Activated CD8-positive, alpha-beta memory T cell treated with anti-CD3 and anti-CD28 coated beads, Interleukin-2, amount 50 U/mL, for 24 hours (primary cell): ENCODE data around the gene RUFY3.
A peak's percentile ranks its signal among the peaks of the same experiment; 100 is the strongest.
"Not testable (repeated sequence)": the region's sequence is repeated elsewhere in the genome, so short reads cannot be mapped to it uniquely, and the experiment has no call there.

Experiments
- DNase-seq: peaks from one replicate; pipeline ENCODE4 v3.0.0-alpha.2; 2020; ENCODE audit errors: extremely low read depth

RUFY3 gene, protein sequence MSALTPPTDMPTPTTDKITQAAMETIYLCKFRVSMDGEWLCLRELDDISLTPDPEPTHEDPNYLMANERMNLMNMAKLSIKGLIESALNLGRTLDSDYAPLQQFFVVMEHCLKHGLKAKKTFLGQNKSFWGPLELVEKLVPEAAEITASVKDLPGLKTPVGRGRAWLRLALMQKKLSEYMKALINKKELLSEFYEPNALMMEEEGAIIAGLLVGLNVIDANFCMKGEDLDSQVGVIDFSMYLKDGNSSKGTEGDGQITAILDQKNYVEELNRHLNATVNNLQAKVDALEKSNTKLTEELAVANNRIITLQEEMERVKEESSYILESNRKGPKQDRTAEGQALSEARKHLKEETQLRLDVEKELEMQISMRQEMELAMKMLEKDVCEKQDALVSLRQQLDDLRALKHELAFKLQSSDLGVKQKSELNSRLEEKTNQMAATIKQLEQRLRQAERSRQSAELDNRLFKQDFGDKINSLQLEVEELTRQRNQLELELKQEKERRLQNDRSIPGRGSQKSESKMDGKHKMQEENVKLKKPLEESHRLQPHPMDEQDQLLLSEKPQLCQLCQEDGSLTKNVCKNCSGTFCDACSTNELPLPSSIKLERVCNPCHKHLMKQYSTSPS

DNA sequence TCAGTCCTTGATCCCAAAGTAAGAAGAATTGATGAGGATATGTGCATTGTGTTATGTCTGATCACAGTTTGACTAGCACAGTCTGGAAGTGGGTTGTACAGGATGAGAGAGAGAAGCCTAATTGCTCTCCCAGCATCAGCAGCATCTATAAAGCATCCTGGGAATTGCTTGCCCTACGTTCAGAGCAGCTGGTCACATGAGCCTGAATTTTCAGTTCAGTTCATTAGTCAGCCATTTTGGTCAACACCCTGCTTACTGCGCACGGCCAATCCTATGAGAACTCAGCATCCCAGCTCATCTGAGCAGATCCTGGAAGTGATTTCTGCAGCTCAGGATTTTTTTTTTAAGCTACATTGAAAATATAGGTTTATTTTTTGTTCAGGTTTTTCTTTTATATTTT, at the start of gene RUFY3:
TSS of gene RUFY3 (plus strand) at position 218 of the 400 bp plus-strand sequence. CDS start 610 bp downstream, outside the sequence.
- DNase-seq, result no peak

DNA sequence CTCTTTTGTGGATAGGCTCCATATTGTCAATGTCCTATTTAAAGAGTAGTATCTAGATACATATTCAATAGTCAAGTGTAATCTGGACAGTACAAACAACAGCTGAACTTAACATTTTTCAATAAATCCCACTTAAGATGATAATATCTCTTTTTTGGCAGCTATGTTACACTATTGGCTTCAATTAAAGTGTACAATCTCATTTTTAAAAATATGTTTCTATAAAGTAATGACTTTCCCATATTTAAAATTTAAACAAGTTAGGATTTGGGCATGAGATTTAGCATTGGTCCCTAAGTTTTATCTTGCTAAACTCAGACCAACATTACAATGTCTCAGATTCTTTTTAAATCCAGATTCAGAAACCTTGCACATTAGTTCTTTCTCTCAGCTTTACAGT, 47.6 kb upstream of the RUFY3 start:
- no peak for DNase-seq

DNA sequence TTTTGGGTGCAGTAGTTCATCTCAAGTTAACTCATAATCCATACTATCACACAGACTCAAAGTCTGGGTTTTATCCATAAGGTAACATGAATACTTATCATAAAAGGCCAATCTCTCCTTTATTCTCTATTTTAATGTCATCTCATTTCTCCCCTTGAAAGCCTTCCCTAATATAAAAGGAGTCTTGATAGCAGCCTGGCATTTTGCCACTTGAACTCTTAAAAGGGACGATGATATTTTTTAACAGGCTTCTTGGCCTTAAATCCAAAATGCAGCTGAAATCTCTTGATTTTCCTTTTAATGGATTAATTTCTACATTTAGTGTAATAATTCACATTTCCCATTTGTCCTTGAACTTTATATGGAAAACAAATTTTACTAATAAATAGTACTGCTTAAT, 47.0 kb upstream of the RUFY3 start:
- no peak for DNase-seq

DNA sequence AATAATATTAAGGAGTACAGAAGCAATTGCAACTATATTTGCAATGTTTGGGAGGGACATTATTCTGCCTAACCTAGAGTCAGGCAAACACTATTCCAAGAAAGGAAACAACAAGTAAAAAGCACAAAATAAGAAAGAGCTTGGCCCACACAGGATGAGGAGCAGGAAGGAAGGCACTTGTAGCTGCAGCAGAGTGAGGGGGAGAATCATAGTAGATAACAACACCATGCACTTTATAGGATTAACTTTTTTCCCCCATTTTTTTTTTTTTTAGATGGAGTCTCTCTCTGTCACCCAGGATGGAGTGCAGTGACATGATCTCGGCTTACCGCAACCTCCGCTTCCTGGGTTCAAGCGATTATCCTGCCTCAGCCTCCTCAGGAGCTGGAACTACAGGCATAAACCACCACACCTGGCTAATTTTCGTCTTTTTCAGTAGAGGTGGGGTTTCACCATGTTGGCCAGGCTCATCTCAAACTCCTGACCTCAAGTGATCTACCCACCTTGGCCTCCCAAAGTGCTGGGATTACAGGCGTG, 45.1 kb upstream of the RUFY3 start:
- no peak for DNase-seq

DNA sequence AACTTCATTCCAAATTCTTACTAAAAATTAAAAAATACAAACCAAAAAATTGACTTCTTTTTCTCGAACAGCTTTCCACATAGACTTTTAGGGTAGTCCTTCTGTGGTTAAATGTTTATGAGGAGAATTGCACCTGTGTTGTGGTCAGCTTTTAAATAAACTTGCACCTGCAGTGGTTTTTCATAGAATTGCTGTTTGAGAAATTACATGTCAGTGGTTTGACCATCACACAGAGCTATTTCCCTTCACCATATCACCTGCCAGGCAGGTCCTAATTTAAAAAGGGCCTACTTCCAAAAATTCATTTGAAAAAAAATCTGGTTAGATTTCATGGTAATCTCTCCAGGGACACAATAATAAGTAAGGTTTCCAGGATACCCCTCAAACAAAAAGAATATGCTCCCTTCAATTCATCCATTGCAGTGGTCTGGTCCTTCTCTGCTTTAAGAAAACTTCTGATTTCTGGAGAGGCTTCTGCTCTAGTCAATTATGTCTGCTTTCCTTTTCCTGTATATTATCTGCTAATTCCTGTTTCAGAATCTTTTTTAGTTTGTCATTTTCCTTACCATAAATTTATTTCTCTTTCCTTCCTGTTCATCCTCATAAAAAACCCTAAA, 43.3 kb upstream of the RUFY3 start:
- DNase-seq, result no peak

DNA sequence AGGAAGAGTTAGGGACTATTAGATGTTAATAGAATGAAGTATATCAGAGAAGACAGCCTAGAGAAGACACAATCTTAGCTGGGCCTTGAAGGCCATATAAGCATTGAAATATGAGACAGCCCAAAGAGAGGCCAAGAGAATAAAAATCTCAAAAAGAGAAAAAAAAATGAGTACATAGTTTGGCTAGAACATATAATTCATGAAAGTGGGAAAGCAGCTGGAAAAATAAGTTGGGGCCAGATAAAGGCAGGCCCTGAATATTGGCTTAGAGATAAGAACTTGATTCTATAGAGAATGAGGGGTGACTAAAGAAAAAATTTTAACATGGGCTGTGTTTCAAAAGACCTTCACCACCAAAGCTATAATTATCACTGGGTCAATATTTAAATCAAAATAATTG, 40.8 kb upstream of the RUFY3 start:
- no peak for DNase-seq

DNA sequence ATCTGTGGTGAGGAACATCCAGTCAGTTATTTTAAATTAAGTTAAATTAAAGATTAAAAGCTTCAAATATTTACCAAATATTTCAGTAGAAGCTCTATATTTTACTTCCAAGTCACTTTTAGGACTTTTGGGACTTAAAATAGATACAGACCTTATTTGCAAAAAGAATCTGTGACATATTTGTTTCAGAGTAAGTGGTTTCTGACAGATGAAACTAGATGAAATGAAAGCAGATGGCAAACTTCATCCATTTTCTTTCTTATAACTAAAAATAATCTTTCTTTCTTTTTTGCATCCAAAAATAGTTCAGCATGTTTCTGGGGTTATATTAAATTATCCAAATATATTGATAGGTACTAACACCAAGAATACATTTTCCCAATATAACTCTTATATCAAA, 40.1 kb upstream of the RUFY3 start:
- no peak for DNase-seq

DNA sequence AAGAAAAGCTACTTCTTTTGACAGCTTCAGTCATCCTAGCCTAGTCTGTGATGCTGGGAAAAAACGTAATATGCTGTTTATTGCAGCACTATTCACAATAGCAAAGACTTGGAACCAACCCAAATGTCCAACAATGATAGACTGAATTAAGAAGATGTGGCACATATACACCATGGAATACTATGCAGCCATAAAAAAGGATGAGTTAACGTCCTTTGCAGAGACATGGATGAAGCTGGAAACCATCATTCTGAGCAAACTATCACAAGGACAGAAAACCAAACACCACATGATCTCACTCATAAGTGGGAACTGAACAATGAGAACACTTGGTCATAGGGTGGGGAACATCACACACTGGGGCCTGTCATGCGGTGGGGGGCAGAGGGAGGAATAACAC, 39.6 kb upstream of the RUFY3 start:
- DNase-seq, result not testable (repeated sequence)

DNA sequence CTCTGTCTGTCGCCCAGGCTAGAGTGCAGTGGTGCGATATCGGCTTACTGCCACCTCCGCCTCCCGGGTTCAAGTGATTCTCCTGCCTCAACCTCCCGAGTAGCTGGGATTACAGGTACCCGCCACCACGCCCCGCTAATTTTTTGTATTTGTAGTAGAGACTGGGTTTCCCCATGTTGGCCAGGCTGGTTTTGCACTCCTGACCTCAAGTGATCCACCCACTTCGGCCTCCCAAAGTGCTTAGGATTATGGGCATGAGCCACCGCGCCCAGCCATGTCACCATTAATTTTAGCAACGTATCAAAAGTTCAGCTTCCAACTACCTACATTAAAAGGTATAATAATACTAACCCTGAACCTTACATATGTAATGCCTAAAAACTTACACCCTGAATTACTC, 34.4 kb upstream of the RUFY3 start:
- no peak for DNase-seq

DNA sequence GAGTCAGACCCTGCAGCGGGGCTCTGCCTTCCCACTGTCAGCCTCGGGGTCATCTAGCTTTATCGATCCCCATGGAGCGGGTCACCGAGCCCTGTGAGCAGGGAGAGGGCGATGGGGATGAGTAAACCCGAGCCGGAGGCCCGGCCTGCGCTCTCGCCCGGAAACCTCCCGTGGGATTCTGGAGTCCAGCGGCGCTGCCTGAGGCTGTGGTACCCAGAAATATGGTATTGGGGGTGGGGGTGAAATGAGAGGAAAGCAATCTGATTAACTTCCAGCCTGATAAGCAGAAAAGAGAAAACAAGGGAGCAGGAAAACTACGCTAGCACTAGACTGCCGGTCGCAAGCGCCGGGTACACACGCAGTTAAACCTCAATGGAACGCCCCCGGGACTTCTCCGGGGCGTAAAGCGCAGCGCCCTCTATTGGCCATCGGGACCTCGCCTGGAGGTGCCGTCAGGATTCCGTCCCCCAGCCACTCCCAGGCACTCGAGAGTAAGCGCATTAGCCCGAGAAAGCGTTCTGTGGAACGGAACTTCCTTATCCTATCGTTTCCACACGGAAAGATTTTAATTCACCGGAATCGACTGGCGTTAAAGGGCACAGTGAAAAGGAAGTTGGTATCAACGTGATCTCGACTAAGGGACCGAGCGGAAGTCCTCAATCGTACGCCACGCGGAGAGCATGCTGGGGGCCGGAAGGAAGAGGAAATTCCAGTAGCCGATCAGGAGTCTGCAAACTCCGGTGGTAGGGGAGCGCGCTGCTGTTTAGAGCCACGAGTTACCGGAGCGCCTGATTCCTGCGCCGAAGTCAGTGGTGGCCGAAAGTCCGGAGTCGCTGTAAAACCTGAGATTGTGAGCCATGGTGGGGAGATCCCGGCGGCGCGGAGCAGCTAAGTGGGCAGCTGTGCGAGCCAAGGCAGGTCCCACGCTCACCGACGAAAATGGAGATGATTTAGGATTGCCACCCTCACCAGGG, 33.7 kb upstream of the RUFY3 start, which contains the start of gene UTP3:
TSS of gene UTP3 (plus strand) at position 712 of the 974 bp plus-strand sequence. CDS start at position 858, 146 bp downstream.
- peak; percentile 84 for DNase-seq

DNA sequence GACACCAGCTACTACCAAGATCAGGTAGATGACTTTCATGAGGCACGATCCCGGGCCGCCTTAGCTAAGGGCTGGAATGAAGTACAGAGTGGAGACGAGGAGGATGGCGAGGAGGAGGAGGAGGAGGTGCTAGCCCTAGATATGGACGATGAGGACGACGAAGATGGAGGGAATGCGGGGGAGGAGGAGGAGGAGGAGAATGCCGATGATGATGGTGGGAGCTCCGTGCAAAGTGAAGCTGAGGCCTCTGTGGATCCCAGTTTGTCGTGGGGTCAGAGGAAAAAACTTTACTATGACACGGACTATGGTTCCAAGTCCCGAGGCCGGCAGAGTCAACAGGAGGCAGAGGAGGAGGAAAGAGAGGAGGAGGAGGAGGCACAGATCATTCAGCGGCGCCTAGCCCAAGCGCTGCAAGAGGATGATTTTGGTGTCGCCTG, 33.0 kb upstream of the RUFY3 start:
- DNase-seq, result no peak

DNA sequence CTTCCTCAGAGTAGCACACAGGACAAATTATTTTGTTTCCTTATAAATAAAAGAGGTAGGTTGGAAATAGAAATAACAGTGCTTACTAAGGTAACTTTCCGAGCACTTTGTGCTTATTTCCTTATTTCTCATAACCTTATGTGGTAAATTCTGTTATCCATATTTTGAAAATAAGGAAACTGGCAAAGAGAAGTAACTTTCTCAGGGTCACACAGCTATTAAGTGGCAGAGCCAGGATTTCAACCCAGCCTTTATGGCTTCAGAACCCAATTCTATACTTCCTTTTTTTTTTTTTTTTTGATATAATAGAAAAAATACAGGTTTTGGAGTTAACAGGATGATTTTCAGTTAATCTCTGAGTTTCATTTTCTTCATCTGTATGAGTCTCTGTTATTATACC, 30.1 kb upstream of the RUFY3 start:
- no peak for DNase-seq

DNA sequence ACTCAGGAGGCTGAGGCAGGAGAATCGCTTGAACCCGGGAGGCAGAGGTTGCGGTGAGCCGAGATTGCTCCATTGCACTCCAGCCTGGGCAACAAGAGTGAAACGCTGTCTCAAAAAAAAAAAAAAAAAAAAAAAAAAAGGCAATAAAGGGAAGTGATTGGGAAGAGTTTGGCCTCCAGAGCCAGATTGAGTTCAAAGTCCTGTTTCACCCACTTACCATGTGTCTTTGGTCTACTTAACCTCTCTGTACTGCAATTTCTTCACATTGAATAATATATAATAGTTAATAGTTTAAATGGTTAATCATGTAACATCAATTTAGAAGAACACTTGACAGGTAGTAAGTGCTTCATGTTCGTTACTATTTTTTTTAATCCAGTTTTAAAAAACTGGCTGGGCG, 27.1 kb upstream of the RUFY3 start:
- DNase-seq, result not testable (repeated sequence)

DNA sequence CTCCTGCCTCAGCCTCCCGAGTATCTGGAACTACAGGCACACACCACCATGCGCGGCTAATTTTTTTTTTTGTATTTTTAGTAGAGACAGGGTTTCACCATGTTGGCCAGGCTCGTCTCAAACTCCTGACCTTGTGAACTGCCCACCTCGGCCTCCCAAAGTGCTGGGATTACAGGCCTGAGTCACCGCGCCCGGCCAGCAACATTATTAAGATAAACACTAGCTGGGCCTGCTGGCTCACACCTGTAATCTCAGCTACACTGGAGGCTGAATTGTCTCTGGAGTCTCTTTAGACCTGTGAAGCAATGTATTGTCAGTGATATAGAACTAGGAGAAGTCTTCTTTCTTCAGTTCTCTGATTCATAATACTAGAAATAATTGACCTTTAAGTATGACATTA, 23.3 kb upstream of the RUFY3 start:
- DNase-seq, result not testable (repeated sequence)

DNA sequence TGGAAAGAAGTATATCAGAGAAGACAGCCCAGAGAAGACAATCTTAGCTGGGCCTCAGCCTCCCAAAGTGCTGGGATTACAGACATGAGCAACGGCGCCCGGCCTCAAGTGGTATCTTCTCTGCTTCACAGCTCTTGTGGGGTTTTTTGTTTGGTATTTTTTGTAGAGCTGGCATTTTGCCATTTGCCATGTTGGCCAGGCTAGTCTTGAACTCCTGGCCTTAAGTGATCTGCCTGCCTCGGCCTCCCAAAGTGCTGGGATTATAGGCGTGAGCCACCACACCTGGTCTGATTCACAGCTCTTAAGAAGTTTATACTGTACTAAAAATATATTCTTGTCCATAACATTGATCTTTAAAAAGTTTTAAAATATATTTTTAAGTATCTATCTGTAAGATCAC, 21.1 kb upstream of the RUFY3 start:
- DNase-seq, result no peak

DNA sequence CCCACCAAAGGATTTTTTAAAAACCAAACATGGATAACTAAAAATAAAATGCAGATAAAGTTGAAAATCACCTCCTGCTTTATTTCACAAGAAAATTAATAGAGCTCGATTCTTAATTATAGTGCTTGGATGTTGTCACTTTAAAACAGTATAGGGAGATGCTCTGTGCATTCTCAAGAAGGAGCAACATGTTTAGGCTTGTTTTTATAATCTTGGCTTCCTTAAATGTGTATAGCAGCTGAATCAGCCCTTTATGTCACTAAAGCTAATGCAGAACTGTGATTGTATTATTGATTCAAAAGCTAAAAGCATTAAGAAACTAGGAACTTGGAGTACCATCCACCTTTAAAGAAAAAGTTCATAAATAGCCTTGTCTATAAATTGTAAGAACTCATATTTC, 20.5 kb upstream of the RUFY3 start:
- DNase-seq, result no peak

DNA sequence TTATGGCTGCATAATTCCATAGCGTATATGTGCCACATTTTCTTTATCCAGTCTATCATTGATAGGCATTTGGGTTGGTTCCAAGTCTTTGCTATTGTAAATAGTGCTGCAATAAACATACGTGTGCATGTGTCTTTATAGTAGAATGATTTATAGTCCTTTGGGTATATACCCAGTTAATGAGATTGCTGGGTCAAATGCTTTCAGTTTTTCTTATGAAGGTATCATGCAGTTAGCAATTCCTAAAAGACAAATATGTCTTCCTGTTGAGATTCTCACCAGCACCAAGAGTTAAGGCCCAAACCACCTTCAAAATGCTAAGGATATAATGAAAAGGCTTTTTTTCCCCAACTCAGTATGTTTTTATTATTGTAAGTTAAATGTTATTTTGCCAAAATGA, 19.2 kb upstream of the RUFY3 start:
- DNase-seq, result not testable (repeated sequence)

DNA sequence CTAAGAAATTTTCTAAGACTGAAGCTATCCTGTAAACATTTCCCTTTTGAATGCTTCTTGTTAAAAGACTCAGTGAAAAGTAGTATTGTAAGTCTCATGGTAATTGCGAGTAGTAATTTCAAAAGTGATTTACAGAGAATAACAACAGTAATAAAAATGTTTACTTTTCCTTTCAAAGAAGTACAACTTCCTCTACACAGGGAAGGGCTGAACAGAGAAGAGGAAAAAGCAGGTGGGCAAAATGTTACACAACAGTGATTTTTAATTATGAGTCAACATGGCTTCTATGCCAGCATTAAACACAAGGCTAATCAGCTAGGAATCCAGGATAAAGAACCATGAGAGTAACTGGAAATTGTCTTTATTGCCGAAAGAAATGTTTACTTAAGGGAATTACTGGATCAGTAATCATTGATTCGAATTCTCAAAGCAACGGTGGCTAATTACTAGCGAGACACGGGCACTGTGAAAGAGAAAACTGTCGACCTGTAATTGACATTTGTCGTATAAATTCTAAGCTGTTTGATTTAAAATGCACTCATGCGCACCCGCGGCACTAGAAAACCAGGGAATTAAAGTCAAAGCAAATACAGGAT, 18.0 kb upstream of the RUFY3 start:
- no peak for DNase-seq

DNA sequence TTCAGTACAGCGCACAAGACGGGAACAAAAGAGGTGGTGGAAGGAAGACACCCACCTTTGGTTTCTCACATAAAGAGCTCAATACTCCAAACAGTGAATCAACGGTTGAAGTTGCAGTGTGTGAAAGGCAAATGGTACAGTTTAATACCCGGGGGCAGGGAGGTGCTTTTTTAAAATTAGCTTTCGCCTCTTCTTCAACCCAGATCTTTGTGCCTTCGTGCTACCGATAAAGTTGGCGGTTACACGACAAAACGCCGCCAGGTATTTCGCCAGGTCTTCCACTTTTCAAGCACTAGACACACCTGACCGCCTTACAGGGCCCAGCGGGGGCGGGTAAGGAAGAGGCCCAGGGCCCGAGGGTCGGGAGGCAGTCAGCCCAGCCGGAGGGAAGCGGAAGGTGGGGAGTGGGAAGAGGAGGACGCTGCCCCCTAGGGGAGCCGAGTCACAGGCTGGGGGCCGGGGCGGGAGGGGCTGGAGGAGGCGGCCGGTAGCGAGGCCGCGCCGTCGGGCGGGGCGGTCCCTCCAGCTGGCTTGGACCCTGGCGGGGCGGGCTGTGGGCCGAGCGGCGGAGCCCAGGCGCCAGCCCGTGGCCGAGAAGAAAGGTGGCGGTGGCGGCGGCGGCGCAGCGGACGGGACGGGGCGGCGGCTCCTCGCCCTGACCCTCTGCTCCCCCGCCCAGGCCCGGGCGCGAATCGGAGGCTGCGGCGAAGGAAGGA, 17.4 kb upstream of the RUFY3 start:
- no peak for DNase-seq

DNA sequence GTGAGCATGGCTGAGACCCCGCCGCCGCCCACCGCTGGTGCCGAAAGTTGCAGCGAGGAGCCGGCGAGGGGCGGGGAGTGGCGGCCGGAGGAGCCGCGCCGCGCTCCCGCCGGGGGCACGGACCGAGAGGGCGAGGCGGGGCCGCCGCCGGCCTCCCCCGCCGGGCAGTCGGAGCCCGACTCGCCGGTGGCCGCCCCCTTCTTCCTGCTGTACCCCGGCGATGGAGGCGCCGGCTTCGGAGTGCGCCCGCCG, 16.9 kb upstream of the RUFY3 start:
- no peak for DNase-seq
